Measurements from ENCODE around the gene RAB7A.

GRCh38 chr3:128735287-128735686, 9.3 kb downstream of the RAB7A start:
- TF ChIP-seq CTCF (IDR thresholded peaks at IDR 0.05) (no peak), POLR2A (IDR thresholded peaks at IDR 0.05) (no peak), POLR2AphosphoS5 (IDR thresholded peaks at IDR 0.05) (no peak), EP300 (IDR thresholded peaks at IDR 0.05) (no peak)
